ENCODE data around the gene TRPM5.

TRPM5 gene

GRCh38 chr11:2409611-2410468 is 34.5 kb downstream of the TRPM5 start:
- Histone ChIP-seq H3K4me3 (ENCODE audit: low read depth, low read length) (no peak overlapping the region), H2AFZ (ENCODE audit: low read length, unreplicated experiment) (no peak overlapping the region), H3K27ac (ENCODE audit: low read depth, low read length) (no peak overlapping the region), H3K4me1 (ENCODE audit: control insufficient read depth, insufficient read depth, low read length, unreplicated experiment) (no peaks in the 10 kb centered on the region), H3K27me3 (ENCODE audit: insufficient read depth, low read length) (no peaks in the 10 kb centered on the region), H3K79me2 (ENCODE audit: control insufficient read depth, insufficient read depth, low read length, unreplicated experiment) (no peaks in the 10 kb centered on the region), H3K36me3 (ENCODE audit: insufficient read depth, low read length) (no peaks in the 10 kb centered on the region)

- Histone ChIP-seq H3K79me2 (ENCODE audit: control insufficient read depth, insufficient read depth, low read length, unreplicated experiment) (no peaks in the 10 kb centered on the region), H3K27me3 (ENCODE audit: insufficient read depth, low read length) (no peaks in the 10 kb centered on the region), H3K36me3 (ENCODE audit: insufficient read depth, low read length) (no peaks in the 10 kb centered on the region), H3K4me1 (ENCODE audit: control insufficient read depth, insufficient read depth, low read length, unreplicated experiment) (no peaks in the 10 kb centered on the region), H3K4me3 (ENCODE audit: low read depth, low read length) (no peak overlapping the region), H3K27ac (ENCODE audit: low read depth, low read length) (no peak overlapping the region), H2AFZ (ENCODE audit: low read length, unreplicated experiment) (no peak overlapping the region)
Observed at GRCh38 chr11:2409126-2409525, 35.2 kb downstream of the TRPM5 start.

GRCh38 chr11:2408671-2409070 is 35.6 kb downstream of the TRPM5 start:
- H2AFZ ChIP-seq (ENCODE audit: low read length, unreplicated experiment): no peak overlapping the region
- H3K4me1 ChIP-seq (ENCODE audit: control insufficient read depth, insufficient read depth, low read length, unreplicated experiment): no peaks in the 10 kb centered on the region
- no peak overlapping the region for H3K4me3 ChIP-seq (ENCODE audit: low read depth, low read length)
- no peak overlapping the region for H3K27ac ChIP-seq (ENCODE audit: low read depth, low read length)
- H3K27me3 ChIP-seq (ENCODE audit: insufficient read depth, low read length): no peaks in the 10 kb centered on the region
- no peaks in the 10 kb centered on the region for H3K36me3 ChIP-seq (ENCODE audit: insufficient read depth, low read length)
- H3K79me2 ChIP-seq (ENCODE audit: control insufficient read depth, insufficient read depth, low read length, unreplicated experiment): no peaks in the 10 kb centered on the region

GRCh38 chr11:2406878-2407410 is 37.4 kb downstream of the TRPM5 start:
- Histone ChIP-seq H3K4me1 (ENCODE audit: control insufficient read depth, insufficient read depth, low read length, unreplicated experiment) (peaks cover 4% of the 10 kb centered on the region), H3K27me3 (ENCODE audit: insufficient read depth, low read length) (no peaks in the 10 kb centered on the region), H3K27ac (ENCODE audit: low read depth, low read length) (no peak overlapping the region), H3K36me3 (ENCODE audit: insufficient read depth, low read length) (no peaks in the 10 kb centered on the region), H2AFZ (ENCODE audit: low read length, unreplicated experiment) (no peak overlapping the region), H3K4me3 (ENCODE audit: low read depth, low read length) (no peak overlapping the region), H3K79me2 (ENCODE audit: control insufficient read depth, insufficient read depth, low read length, unreplicated experiment) (peaks cover 7% of the 10 kb centered on the region)

- peaks cover 7% of the 10 kb centered on the region for H3K4me1 ChIP-seq (ENCODE audit: control insufficient read depth, insufficient read depth, low read length, unreplicated experiment)
- peaks cover 12% of the 10 kb centered on the region for H3K79me2 ChIP-seq (ENCODE audit: control insufficient read depth, insufficient read depth, low read length, unreplicated experiment)
- no peak overlapping the region for H3K27ac ChIP-seq (ENCODE audit: low read depth, low read length)
- H2AFZ ChIP-seq (ENCODE audit: low read length, unreplicated experiment): no peak overlapping the region
- no peaks in the 10 kb centered on the region for H3K27me3 ChIP-seq (ENCODE audit: insufficient read depth, low read length)
- no peak overlapping the region for H3K4me3 ChIP-seq (ENCODE audit: low read depth, low read length)
- H3K36me3 ChIP-seq (ENCODE audit: insufficient read depth, low read length): no peaks in the 10 kb centered on the region
Observed at GRCh38 chr11:2406451-2406850, 37.9 kb downstream of the TRPM5 start.

- Histone ChIP-seq H3K27me3 (ENCODE audit: insufficient read depth, low read length) (no peaks in the 10 kb centered on the region), H2AFZ (ENCODE audit: low read length, unreplicated experiment) (no peak overlapping the region), H3K36me3 (ENCODE audit: insufficient read depth, low read length) (no peaks in the 10 kb centered on the region), H3K4me3 (ENCODE audit: low read depth, low read length) (no peak overlapping the region), H3K4me1 (ENCODE audit: control insufficient read depth, insufficient read depth, low read length, unreplicated experiment) (peaks cover 9% of the 10 kb centered on the region), H3K27ac (ENCODE audit: low read depth, low read length) (no peak overlapping the region), H3K79me2 (ENCODE audit: control insufficient read depth, insufficient read depth, low read length, unreplicated experiment) (peaks cover 20% of the 10 kb centered on the region)
Observed at GRCh38 chr11:2404735-2405196, 39.5 kb downstream of the TRPM5 start.

GRCh38 chr11:2402890-2403645 is 41.2 kb downstream of the TRPM5 start:
- Histone ChIP-seq H3K27ac (ENCODE audit: low read depth, low read length) (no peak overlapping the region), H3K27me3 (ENCODE audit: insufficient read depth, low read length) (no peaks in the 10 kb centered on the region), H3K79me2 (ENCODE audit: control insufficient read depth, insufficient read depth, low read length, unreplicated experiment) (peaks cover 20% of the 10 kb centered on the region), H3K4me1 (ENCODE audit: control insufficient read depth, insufficient read depth, low read length, unreplicated experiment) (peaks cover 19% of the 10 kb centered on the region), H3K36me3 (ENCODE audit: insufficient read depth, low read length) (0 out of 2 replicates have a peak, but pooled peaks cover 5% of the 10 kb centered on the region), H2AFZ (ENCODE audit: low read length, unreplicated experiment) (no peak overlapping the region), H3K4me3 (ENCODE audit: low read depth, low read length) (no peak overlapping the region; the same call in 1 of the 2 replicates)

GRCh38 chr11:2402106-2402505 is 42.2 kb downstream of the TRPM5 start:
- H3K4me3 ChIP-seq (ENCODE audit: low read depth, low read length): peak overlapping the region; percentile 98
- H3K79me2 ChIP-seq (ENCODE audit: control insufficient read depth, insufficient read depth, low read length, unreplicated experiment): peaks cover 20% of the 10 kb centered on the region
- no peak overlapping the region for H3K27ac ChIP-seq (ENCODE audit: low read depth, low read length)
- H3K4me1 ChIP-seq (ENCODE audit: control insufficient read depth, insufficient read depth, low read length, unreplicated experiment): peaks cover 19% of the 10 kb centered on the region
- 0 out of 2 replicates have a peak, but pooled peaks cover 5% of the 10 kb centered on the region for H3K36me3 ChIP-seq (ENCODE audit: insufficient read depth, low read length)
- no peak overlapping the region for H2AFZ ChIP-seq (ENCODE audit: low read length, unreplicated experiment)
- no peaks in the 10 kb centered on the region for H3K27me3 ChIP-seq (ENCODE audit: insufficient read depth, low read length)

GRCh38 chr11:2401436-2401984 is 42.8 kb downstream of the TRPM5 start:
- H3K27ac ChIP-seq (ENCODE audit: low read depth, low read length): peak overlapping the region; percentile 59; the same call in 1 of the 2 replicates
- peak overlapping the region; percentile 98 for H3K4me3 ChIP-seq (ENCODE audit: low read depth, low read length)
- 0 out of 2 replicates have a peak, but pooled peaks cover 5% of the 10 kb centered on the region for H3K36me3 ChIP-seq (ENCODE audit: insufficient read depth, low read length)

GRCh38 chr11:2400762-2401435 is 43.4 kb downstream of the TRPM5 start:
- Histone ChIP-seq H3K79me2 (ENCODE audit: control insufficient read depth, insufficient read depth, low read length, unreplicated experiment) (peaks cover 20% of the 10 kb centered on the region), H3K4me3 (ENCODE audit: low read depth, low read length) (peak overlapping the region; percentile 98), H3K27me3 (ENCODE audit: insufficient read depth, low read length) (no peaks in the 10 kb centered on the region), H3K27ac (ENCODE audit: low read depth, low read length) (peak overlapping the region; percentile 59), H2AFZ (ENCODE audit: low read length, unreplicated experiment) (peak overlapping the region; percentile 40), H3K4me1 (ENCODE audit: control insufficient read depth, insufficient read depth, low read length, unreplicated experiment) (peaks cover 19% of the 10 kb centered on the region), H3K36me3 (ENCODE audit: insufficient read depth, low read length) (0 out of 2 replicates have a peak, but pooled peaks cover 5% of the 10 kb centered on the region)

More at GRCh38 chr11:2401436-2401984, 42.8 kb downstream of the TRPM5 start:
- H2AFZ ChIP-seq (ENCODE audit: low read length, unreplicated experiment): no peak overlapping the region
- H3K79me2 ChIP-seq (ENCODE audit: control insufficient read depth, insufficient read depth, low read length, unreplicated experiment): peaks cover 20% of the 10 kb centered on the region
- peaks cover 19% of the 10 kb centered on the region for H3K4me1 ChIP-seq (ENCODE audit: control insufficient read depth, insufficient read depth, low read length, unreplicated experiment)
- H3K27me3 ChIP-seq (ENCODE audit: insufficient read depth, low read length): no peaks in the 10 kb centered on the region

Measured in ACC112 (cell line).